GM23338 (cell line): Measurements from ENCODE around the gene CGRRF1. TPM values are rescaled to one million over a fixed set of nuclear protein-coding genes. Genes with fewer than 3 reads are reported as not detected.

ENCODE experiments used
- ATAC-seq: fragments of 200-7000 bp; cut with Tn5 transposase; 3 replicates; pipeline ENCODE4 v1.9.1; 2020
- DNase-seq: peaks from one replicate; pipeline ENCODE4 v3.0.0-alpha.2; 2015; ENCODE audit warnings: low spot score
- H2AFZ ChIP-seq: fragments of 200-600 bp; sonication (generic); 2 replicates; pipeline ENCODE4 v1.8.0; 2016; ENCODE audit warnings: antibody characterized with exemption, mild to moderate bottlenecking, moderate library complexity
- H3F3A ChIP-seq: fragments of 200-600 bp; sonication (generic); replicated peaks from 2 replicates; pipeline ENCODE4 v1.8.0; 2017; ENCODE audit warnings: antibody characterized with exemption, mixed run types, low read depth
- H3K27ac ChIP-seq: fragments of 200-600 bp; sonication (generic); 2 replicates; pipeline ENCODE4 v1.6.1; 2016; ENCODE audit warnings: low read depth
- H3K27me3 ChIP-seq: fragments of 200-600 bp; sonication (generic); 2 replicates; pipeline ENCODE4 v1.8.0; 2016; ENCODE audit warnings: mild to moderate bottlenecking, mixed run types, moderate library complexity; ENCODE audit not compliant: insufficient read depth
- H3K36me3 ChIP-seq: fragments of 200-600 bp; sonication (generic); 2 replicates; pipeline ENCODE4 v1.8.0; 2016; ENCODE audit warnings: mild to moderate bottlenecking; ENCODE audit not compliant: insufficient read depth
- H3K4me1 ChIP-seq: fragments of 200-600 bp; sonication (generic); 2 replicates; pipeline ENCODE4 v1.8.0; 2016; ENCODE audit warnings: mild to moderate bottlenecking, moderate library complexity; ENCODE audit not compliant: insufficient read depth
- H3K4me2 ChIP-seq: fragments of 200-600 bp; sonication (generic); 2 replicates; pipeline ENCODE4 v1.7.1; 2017; ENCODE audit warnings: mixed run types
- H3K4me3 ChIP-seq: fragments of 200-600 bp; sonication (generic); 2 replicates; pipeline ENCODE4 v1.6.1; 2016; ENCODE audit warnings: mixed run types
- H3K79me2 ChIP-seq: fragments of 200-600 bp; sonication (generic); replicated peaks from 2 replicates; pipeline ENCODE4 v1.8.0; 2017; ENCODE audit warnings: mild to moderate bottlenecking; ENCODE audit not compliant: insufficient read depth
- H3K9me2 ChIP-seq: fragments of 200-600 bp; sonication (generic); 2 replicates; pipeline ENCODE4 v1.8.0; 2017; ENCODE audit not compliant: insufficient read depth
- H4K20me1 ChIP-seq: fragments of 200-600 bp; sonication (generic); replicated peaks from 2 replicates; pipeline ENCODE4 v1.8.0; 2017; ENCODE audit warnings: mild to moderate bottlenecking; ENCODE audit not compliant: insufficient read depth
- H3K27ac Mint-ChIP-seq: 2 replicates; pipeline ENCODE4 v1.8.0; 2020; ENCODE audit warnings: inconsistent platforms, mild to moderate bottlenecking, moderate library complexity, mixed read lengths
- H3K27me3 Mint-ChIP-seq: 3 replicates; pipeline ENCODE4 v1.8.0; 2022; ENCODE audit warnings: low read depth, mild to moderate bottlenecking, moderate library complexity, mixed read lengths, inconsistent platforms; ENCODE audit not compliant: insufficient read depth, poor library complexity
- H3K36me3 Mint-ChIP-seq: 3 replicates; pipeline ENCODE4 v1.8.0; 2021; ENCODE audit warnings: low read depth, mild to moderate bottlenecking, inconsistent platforms, moderate library complexity, mixed read lengths
- H3K4me1 Mint-ChIP-seq: 3 replicates; pipeline ENCODE4 v1.8.0; 2020; ENCODE audit warnings: mild to moderate bottlenecking, inconsistent platforms, mixed read lengths
- H3K4me3 Mint-ChIP-seq: 3 replicates; pipeline ENCODE4 v1.8.0; 2021; ENCODE audit warnings: moderate library complexity, mild to moderate bottlenecking, inconsistent platforms, mixed read lengths
- H3K9me3 Mint-ChIP-seq: 3 replicates; pipeline ENCODE4 v1.8.0; 2020; ENCODE audit warnings: moderate library complexity, mild to moderate bottlenecking, inconsistent platforms, mixed read lengths
- CREB1 ChIP-seq: fragments of 250-450 bp; sonication (Bioruptor Pico); IDR thresholded peaks from 2 replicates; pipeline ENCODE4 v1.5.0; 2020; ENCODE audit warnings: low read depth, mild to moderate bottlenecking, moderate library complexity
- ETS1 ChIP-seq: IDR thresholded peaks from 2 replicates; pipeline ENCODE4 v1.6.1; 2016; ENCODE audit warnings: antibody characterized with exemption
- EZH2 ChIP-seq: fragments of 200-600 bp; sonication (generic); IDR thresholded peaks from one replicate; pipeline ENCODE4 v1.8.0; 2017; ENCODE audit warnings: antibody characterized with exemption, mild to moderate bottlenecking, low read depth; ENCODE audit not compliant: unreplicated experiment
- EZH2phosphoT487 ChIP-seq: fragments of 200-600 bp; sonication (generic); IDR thresholded peaks from one replicate; pipeline ENCODE4 v1.8.1; 2018; ENCODE audit warnings: antibody characterized with exemption; ENCODE audit not compliant: unreplicated experiment
- JUNB ChIP-seq: IDR thresholded peaks from one replicate; pipeline ENCODE4 v1.6.1; 2016; ENCODE audit warnings: antibody characterized with exemption; ENCODE audit not compliant: unreplicated experiment
- NANOG ChIP-seq: IDR thresholded peaks from 2 replicates; pipeline ENCODE4 v1.6.1; 2016; ENCODE audit warnings: antibody characterized with exemption, borderline replicate concordance
- POLR2AphosphoS5 ChIP-seq: IDR thresholded peaks from 2 replicates; pipeline ENCODE4 v1.6.1; 2016; ENCODE audit warnings: antibody characterized with exemption, low read depth
- REST ChIP-seq: IDR thresholded peaks from one replicate; pipeline ENCODE4 v1.6.1; 2018; ENCODE audit warnings: antibody characterized with exemption; ENCODE audit not compliant: unreplicated experiment
- STAT1 ChIP-seq: IDR thresholded peaks from one replicate; pipeline ENCODE4 v1.6.1; 2016; ENCODE audit warnings: antibody characterized with exemption; ENCODE audit not compliant: unreplicated experiment
- ZNF114 ChIP-seq: fragments of 250-450 bp; sonication (Bioruptor Pico); IDR thresholded peaks from 2 replicates; pipeline ENCODE4 v1.5.0; 2020; ENCODE audit warnings: mild to moderate bottlenecking, moderate library complexity
- ZNF331 ChIP-seq: fragments of 250-450 bp; sonication (Bioruptor Pico); IDR thresholded peaks from 2 replicates; pipeline ENCODE4 v1.5.0; 2020; ENCODE audit warnings: low read depth, mild to moderate bottlenecking, moderate library complexity
- ZNF462 ChIP-seq: fragments of 250-450 bp; sonication (Bioruptor Pico); IDR thresholded peaks from 2 replicates; pipeline ENCODE4 v1.5.0; 2020; ENCODE audit warnings: mild to moderate bottlenecking, moderate library complexity
- polyA plus RNA-seq: library from polyadenylated mRNA; unstranded; fragments of >200 nt; fragmentation: Nextera tagmentation; extraction: Ambion mirVana; gene quantifications from 2 replicates; pipeline ENCODE4 v1.2.1, GENCODE V29; 2016
- total RNA-seq: library from RNA; depleted of rRNA; stranded (reverse); fragments of >200 nt; shearing (Covaris generic); gene quantifications from 2 replicates; pipeline ENCODE4 v1.2.3, GENCODE V29; 2014
- TF ChIP-seq, protein P1 (sequence below), 2 experiments: fragments of 200-600 bp in 1 of 2; sonication (generic) in 1 of 2; conservative IDR thresholded peaks; 2 replicates each; pipeline versions ENCODE4 v1.5.1 to v1.6.1; 2016 to 2017; ENCODE audit warnings: antibody characterized with exemption in 2 of 2, low read depth in 2 of 2, mild to moderate bottlenecking in 2 of 2, moderate library complexity in 1 of 2

CGRRF1 gene
- total and polyA plus RNA-seq, 2 experiments from 2014 or later = 18.8 to 28.3 TPM

DNA sequence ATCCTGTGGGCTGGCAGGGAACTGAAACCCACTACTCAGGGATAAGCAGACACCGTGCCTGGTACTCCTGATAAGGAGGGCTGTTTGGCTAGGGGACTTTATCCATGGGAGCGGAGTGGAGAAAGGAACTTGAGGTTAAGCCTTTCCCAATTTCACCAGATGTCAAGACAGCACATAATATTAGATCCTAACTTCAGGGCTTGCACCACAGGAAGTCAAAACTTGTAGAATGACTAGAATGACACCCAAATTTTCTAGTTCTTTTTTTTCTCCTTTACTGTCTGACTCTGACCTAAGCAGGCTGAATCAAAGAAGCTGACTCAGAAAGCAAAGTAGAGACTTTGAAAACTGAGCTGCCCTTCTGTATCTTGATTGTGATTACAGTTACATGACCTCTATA is 7.1 kb upstream of the CGRRF1 start:
- no peak overlapping the region for H3K27ac ChIP-seq
- H3K4me3 Mint-ChIP-seq = no peak overlapping the region
- H3K4me1 Mint-ChIP-seq = no peaks in the 10 kb centered on the region
- H3K4me1 ChIP-seq = no peaks in the 10 kb centered on the region
- no peaks in the 10 kb centered on the region for H4K20me1 ChIP-seq
- no peaks in the 10 kb centered on the region for H3K27me3 ChIP-seq
- H3K4me3 ChIP-seq = no peak overlapping the region
- no peaks in the 10 kb centered on the region for H3K79me2 ChIP-seq
- H3K4me2 ChIP-seq = no peak overlapping the region
- H3F3A ChIP-seq = no peaks in the 10 kb centered on the region
- H2AFZ ChIP-seq = peak overlapping the region; percentile 63; the same call in 1 of the 2 replicates
- no peaks in the 10 kb centered on the region for H3K36me3 Mint-ChIP-seq
- no peaks in the 10 kb centered on the region for H3K9me3 Mint-ChIP-seq
- no peaks in the 10 kb centered on the region for H3K9me2 ChIP-seq
- H3K36me3 ChIP-seq = no peaks in the 10 kb centered on the region
- no peak overlapping the region; the same call in 1 of the 2 replicates for H3K27ac Mint-ChIP-seq
- TF ChIP-seq ETS1 = no peak
- no peak for TF ChIP-seq EZH2
- no peak for TF ChIP-seq POLR2AphosphoS5
- no peak for TF ChIP-seq ZNF331 (CRISPR knock-in tag)
- no peak for TF ChIP-seq EZH2phosphoT487
- TF ChIP-seq CREB1 (CRISPR knock-in tag) = no peak
- TF ChIP-seq, protein P1, sequence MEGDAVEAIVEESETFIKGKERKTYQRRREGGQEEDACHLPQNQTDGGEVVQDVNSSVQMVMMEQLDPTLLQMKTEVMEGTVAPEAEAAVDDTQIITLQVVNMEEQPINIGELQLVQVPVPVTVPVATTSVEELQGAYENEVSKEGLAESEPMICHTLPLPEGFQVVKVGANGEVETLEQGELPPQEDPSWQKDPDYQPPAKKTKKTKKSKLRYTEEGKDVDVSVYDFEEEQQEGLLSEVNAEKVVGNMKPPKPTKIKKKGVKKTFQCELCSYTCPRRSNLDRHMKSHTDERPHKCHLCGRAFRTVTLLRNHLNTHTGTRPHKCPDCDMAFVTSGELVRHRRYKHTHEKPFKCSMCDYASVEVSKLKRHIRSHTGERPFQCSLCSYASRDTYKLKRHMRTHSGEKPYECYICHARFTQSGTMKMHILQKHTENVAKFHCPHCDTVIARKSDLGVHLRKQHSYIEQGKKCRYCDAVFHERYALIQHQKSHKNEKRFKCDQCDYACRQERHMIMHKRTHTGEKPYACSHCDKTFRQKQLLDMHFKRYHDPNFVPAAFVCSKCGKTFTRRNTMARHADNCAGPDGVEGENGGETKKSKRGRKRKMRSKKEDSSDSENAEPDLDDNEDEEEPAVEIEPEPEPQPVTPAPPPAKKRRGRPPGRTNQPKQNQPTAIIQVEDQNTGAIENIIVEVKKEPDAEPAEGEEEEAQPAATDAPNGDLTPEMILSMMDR (conservative IDR thresholded peaks at IDR 0.05; ENCODE audit: low read depth in 2 of 2) = no peak
- TF ChIP-seq NANOG = no peak
- no peak for TF ChIP-seq ZNF462
- TF ChIP-seq JUNB = no peak
- no peak for TF ChIP-seq STAT1
- no peak for TF ChIP-seq REST
- TF ChIP-seq ZNF114 = no peak
- ATAC-seq = no peak
- H3K27me3 Mint-ChIP-seq = peaks cover 5% of the 10 kb centered on the region
- no peak for DNase-seq
